NCI-H1436 (cell line): ENCODE results near the gene RASAL2.

Experiments
- DNase-seq: peaks from one replicate; lab custom pipeline; 2025; lab: John Stamatoyannopoulos, UW

The RASAL2 gene

DNA sequence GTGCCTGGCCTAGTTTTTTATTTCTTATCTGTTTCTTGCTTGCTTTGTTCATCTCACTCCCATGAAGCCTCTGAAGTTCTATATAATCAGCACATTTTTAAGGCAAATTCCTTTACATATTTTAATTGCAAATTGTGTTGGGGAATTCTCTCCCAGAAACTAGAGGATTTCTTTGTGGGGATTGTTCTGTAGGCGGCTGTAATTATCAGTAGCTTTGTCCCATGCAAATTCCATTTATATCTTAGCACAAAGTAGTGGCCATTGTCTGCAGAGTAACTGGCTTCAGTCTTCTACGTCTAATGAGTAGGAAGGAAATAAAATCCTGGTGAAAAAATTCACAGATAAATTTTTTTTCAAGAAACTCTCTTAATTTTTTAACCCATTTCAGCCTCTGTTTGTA is 367.2 kb downstream of the RASAL2 start:
- DNase-seq = no peak

GRCh38 chr1:178461701-178462100 is 367.8 kb downstream of the RASAL2 start:
- no peak for DNase-seq

DNA sequence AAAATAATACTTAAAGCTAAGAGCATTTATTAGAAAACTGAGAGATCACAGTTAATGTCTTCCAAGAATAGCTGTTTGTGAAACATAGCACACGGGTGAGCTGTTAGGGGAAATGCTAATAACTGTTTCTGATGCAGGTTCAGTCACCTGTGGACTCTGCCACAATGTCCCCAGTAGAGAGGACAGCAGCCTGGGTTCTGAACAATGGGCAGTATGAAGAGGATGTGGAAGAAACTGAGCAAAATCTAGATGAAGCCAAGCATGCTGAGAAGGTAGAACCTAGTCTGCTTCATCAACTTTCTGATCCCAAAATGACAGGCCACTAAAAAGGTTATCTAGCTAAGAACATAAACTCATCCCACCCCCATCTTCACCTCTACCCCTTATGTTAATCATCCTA is 370.2 kb downstream of the RASAL2 start:
- DNase-seq = no peak

DNA sequence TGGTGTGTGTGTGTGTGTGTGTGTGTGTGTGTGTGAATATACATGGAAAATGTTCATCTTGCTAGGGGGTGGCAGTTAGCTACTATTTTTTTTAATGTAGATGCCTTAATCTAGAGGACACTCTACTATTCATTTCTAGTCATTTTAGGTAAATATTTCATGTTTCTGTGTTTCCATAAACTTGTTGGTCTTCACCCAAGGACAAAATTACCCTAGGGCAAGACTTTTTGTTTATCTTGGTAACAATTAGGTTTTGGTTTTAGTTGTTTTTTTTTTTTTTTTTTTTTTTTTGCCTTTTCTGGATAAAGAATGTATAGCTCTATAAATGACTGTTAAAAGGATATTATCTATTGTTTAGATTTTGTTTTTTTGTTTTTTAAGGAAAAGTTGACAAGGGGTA is 370.7 kb downstream of the RASAL2 start:
- no peak for DNase-seq

DNA sequence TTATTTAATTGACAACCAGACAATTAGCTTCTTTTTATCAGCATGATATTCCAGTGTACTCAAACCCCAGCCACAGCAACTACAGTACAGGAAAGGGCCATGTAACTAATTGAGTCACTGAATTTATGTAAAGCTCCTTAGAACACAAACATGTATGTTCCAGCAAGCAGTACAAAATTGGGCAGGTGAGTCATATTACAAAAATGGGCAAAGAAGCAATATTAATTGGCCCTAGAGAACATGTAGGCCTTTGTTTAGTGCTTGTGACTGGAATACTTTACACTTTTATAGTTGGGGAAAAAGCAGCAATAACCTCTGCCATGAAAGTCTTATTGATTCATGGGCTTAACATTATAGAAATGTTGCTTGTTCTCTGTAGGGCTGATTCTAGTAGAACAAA is 371.1 kb downstream of the RASAL2 start:
- DNase-seq = no peak

- no peak for DNase-seq
These were observed 373.9 kb downstream of the RASAL2 start for GRCh38 chr1:178467837-178468236.

- no peak for DNase-seq
These were observed 376.6 kb downstream of the RASAL2 start for GRCh38 chr1:178470411-178470960.

DNA sequence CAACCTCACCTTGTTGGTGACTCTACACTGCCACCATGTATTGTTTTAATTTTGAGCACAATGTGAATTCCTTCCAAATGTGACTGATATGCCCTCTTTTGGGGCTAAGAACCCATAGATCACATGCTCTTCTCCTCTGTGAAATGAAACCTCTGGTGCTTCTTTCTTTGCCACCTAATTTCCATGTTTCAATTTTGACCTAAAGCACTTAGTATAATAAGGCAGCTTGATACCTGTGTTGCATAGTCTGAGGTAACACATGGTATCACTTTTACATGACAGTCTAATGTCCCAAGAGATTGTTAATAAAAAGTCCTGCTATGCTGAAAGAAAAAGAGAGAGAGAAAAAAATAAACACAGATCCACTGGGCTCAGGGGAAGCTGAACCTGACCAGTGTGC is 378.6 kb downstream of the RASAL2 start:
- no peak for DNase-seq

DNA sequence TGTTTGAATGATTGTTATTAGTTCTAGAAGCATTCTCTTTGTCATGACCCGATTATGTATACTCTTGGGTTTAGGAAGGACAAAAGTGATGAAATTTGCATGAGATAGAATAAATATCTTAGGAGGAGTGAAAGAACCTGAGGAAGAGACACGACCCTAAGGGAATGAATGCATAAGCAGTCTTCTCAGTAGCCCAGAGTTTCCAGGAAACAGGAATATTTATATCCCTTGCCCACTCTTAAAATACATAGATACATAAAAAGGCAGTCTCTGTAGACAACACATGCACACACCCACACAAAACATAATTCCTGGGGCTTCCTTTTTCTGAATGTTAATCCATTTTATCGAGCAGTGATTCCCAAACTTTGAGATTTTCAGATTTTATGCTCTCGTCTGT is 383.5 kb downstream of the RASAL2 start:
- no peak for DNase-seq

DNA sequence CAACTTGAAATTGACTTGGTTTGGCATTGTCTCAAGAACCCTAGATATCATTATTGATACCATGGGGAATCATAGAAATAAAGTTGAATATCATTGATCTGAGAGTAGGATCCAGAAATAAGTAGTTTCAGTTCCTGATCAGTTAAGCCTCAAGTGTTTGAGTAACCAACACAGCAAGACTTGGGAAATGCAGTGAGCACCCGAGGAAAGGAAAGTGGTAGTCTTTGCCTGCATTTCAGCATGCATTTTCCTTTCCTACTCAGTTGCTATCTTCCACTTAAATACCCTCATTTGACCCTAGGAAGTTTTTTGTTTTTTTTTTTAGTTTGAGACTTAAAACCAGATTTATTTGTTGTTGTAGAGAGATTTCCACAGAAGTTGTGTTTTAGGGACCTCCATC is 383.9 kb downstream of the RASAL2 start:
- no peak for DNase-seq

DNA sequence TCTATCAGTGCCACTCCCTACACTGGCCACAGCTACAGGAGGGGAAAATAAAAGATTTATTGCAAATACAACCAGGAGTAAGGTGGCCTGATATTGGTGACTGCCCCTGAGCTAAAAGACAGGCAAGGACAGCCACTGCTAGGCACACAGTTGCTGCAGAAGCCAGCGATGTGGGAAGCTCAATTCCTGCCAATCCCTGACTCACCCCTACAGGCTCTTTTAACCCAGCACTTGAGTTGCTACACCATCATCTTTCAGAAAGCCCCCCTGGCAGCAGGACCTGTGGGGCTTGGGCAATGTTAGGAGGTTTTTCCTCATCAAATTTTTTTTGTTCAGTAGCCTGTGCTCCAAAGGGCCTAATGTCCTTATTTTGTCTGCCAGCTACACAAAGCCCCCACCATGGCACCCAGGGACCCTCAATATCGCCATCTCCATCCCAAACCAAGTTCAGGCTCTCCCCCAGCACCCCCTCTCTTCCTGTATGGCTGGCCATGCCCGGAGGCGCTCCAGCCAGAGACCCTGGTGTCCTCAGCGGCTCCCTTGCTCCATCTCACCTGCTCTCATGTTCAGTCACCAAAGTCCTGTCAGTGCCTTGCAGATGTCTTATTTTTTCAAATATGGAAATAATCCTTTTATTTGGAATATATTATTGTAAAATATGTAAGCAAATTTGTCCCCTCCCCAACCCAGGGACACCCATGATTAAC is 389.5 kb downstream of the RASAL2 start:
- no peak for DNase-seq

GRCh38 chr1:178484698-178485225 is 390.9 kb downstream of the RASAL2 start:
- no peak for DNase-seq

- no peak for DNase-seq
These were observed 391.7 kb downstream of the RASAL2 start for GRCh38 chr1:178485541-178485981.

- no peak for DNase-seq
These were observed 392.5 kb downstream of the RASAL2 start for GRCh38 chr1:178486100-178487069.

DNA sequence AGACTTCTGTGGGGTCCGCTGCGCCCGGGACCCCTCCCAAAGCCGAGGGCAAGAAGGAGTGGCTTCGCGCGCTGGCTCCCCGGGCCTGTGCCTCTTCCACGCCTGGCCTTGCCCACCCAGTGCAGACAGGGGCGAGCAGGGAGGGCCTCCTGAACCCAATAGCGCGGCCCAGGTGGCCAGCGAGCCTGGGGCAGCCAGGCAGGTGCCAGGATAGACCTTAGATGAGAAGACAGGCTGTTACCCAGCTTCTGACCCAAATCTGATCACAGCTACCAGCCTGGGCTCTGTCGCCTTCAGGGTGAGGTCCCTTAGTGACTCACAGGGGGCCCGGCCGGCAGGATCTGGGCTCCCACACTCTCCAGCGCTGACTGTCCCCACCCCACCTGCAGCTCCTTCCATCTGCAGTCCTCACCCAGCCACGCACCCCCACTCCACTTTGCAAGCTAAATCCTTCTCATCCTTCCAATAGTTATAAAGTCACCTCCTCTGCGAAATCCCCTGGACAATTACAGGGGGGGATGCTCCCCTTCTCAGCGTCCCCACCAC is 393.2 kb downstream of the RASAL2 start:
- no peak for DNase-seq

GRCh38 chr1:178488393-178488792 is 394.5 kb downstream of the RASAL2 start:
- no peak for DNase-seq

DNA sequence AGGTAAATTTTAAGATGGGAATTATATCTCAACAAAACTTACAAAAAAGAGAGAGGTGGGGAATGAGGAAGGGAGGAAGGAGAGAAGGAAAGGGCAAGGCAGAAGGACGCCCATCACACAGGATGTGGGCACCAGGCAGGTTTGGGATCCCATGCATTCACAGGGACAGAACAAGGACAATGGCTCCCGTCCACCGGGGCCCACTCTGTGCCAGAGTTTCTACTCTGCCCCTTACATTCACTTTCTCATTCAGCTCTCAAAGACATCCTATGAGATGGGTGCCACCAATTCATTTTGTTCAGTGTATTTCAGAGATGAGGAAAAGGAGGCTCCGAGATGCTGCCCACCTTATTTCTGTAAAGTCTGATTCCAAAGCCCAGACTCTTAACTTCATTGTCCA is 395.5 kb downstream of the RASAL2 start:
- no peak for DNase-seq

GRCh38 chr1:178490136-178490535 is 396.2 kb downstream of the RASAL2 start:
- DNase-seq = no peak

DNA sequence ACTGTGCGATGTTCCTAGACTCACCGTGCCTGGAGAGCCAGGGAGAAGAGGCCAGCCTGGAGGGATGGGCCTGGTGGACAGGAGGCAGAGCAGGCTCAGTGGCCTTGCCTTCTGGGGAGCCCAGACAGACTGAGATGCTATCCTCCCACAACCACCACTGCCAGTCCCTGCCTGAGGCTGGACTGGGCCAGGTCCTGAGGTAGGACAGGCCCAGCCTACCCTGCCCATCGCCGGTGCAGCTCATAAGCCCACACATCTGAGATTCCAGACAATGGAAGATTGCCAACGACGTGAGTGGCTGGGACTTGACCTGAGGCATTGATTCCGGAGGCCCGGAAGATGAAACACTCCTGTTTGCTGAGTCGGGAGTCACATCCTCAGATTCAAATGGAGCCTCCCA is 397.1 kb downstream of the RASAL2 start:
- no peak for DNase-seq

GRCh38 chr1:178491721-178492120 is 397.8 kb downstream of the RASAL2 start:
- no peak for DNase-seq

DNA sequence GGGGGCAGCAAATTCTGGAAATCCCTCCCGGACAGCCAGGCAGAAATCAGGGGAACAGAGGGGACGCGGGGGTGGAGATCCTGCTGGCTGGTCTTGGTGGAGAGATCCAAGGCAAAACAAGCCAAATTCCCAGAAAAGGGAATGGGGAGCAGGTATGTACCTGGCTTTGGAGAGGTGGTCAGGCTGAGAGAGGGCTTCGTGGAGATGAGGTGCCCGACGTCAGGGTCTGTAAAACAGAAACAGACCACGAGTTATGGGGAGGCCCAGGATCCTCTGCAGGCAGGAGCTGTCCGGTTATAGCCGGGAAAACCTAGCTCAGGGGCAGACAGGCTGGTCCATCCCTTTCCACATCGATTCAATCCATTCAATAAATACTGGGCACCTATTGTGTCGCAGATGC is 398.4 kb downstream of the RASAL2 start:
- DNase-seq = no peak

DNA sequence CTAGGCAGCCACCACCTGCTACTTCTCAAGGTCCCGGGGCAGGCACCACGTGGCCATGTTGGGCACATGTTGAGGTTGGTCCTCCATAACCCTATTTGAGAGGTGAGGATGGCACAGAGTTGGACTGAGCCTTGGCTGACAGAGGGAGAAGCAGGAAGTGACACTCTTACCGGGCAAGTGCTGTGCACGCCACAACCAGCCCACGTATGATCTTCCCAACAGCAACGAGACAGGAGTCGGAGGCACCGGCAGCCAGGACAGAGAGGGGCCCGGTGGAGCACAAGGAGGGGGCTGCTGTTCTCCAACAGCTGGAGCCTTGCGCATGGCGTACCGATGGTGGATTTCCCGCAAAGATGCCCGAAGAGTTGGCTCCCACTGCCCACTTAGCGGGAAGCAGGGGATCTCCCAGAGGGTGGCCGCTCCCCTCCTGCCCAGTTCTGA is 399.4 kb downstream of the RASAL2 start:
- DNase-seq = no peak
